HG03342 (cell line): ENCODE results near the gene HKDC1.
"Not testable (repeated sequence)": the region's sequence is repeated elsewhere in the genome, so short reads cannot be mapped to it uniquely, and the experiment has no call there.

ENCODE experiments used
- ATAC-seq: cut with Tn5 transposase; IDR thresholded peaks from one replicate; pipeline ENCODE4 v1.9.1; 2021; ENCODE audit warnings: mild to moderate bottlenecking, moderate library complexity; ENCODE audit not compliant: unreplicated experiment

Gene HKDC1

GRCh38 chr10:69278446-69278963 lies 58.4 kb downstream of the HKDC1 start, which contains the start of gene HK1:
TSS of gene HK1 (plus strand) at chr10:69278496.
- ATAC-seq, result no peak

GRCh38 chr10:69279110-69279509 lies 59.0 kb downstream of the HKDC1 start:
- ATAC-seq, result no peak

- no peak for ATAC-seq
Observed at GRCh38 chr10:69281507-69282413, 61.6 kb downstream of the HKDC1 start.

- ATAC-seq, result not testable (repeated sequence)
Observed at GRCh38 chr10:69284402-69284801, 64.3 kb downstream of the HKDC1 start.

- ATAC-seq, result no peak
Observed at GRCh38 chr10:69285699-69286098, 65.6 kb downstream of the HKDC1 start.

GRCh38 chr10:69287181-69287580 lies 67.0 kb downstream of the HKDC1 start:
- ATAC-seq, result no peak

DNA sequence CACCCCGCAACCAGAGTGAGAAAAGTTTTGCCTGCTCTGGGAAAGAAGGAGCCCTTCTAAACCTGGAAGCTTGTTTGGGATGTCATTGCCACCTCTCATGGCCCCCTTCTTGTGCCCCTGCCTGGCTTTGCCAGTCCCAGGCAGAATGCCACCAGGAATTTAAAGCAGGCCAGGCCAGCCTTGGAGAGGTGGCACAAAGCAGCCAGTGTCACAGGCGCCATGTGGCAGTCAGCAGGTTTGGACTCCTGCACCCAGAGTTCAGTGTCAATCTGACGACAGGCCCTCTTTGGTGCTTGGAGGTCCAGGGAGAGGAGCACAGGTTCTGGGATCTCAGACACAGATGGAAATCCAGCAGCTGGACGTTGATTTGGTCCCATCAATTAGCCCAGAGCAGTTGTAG lies 70.9 kb downstream of the HKDC1 start:
- no peak for ATAC-seq

DNA sequence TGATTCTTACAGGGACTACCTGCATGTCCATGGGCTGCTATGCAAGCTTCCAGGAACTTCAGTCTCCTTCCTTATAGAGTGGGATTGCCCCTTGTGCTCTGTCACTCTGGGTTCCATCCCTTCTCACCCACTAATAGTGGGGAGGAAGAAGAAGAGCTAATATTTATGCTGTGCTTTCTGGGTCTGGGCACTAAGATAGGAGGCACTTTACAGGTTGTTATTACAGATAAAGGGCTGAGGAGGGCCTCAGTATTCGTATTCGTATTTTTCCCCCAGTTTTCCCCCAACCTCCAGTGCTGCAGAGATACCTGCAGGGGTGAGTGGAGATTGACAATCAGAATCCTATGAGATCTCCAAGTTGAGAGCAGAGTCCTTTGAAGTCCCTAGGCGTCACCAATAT lies 72.3 kb downstream of the HKDC1 start:
- ATAC-seq, result no peak

GRCh38 chr10:69295027-69295636 lies 75.0 kb downstream of the HKDC1 start:
- ATAC-seq, result no peak

DNA sequence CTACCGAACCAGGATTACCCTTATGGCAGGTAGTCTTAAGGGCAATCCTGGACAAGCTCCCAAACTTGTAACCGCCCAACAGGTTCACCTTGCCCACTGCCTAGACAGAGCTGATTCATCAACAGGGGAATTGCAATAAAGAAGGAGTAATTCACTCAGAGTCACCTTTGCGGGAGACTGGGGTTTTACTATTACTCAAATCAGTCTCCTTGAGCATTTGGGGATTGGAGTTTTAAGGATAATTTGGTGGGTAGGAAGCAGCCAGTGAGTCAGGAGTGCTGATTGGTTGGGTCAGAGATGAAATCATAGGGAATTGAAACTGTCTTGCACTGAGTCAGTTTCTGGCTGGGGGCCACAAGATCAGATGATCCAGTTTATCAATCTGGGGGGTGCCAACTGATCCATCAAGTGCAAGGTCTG lies 83.5 kb downstream of the HKDC1 start:
- ATAC-seq, result no peak

GRCh38 chr10:69306421-69306820 lies 86.3 kb downstream of the HKDC1 start:
- ATAC-seq, result no peak

DNA sequence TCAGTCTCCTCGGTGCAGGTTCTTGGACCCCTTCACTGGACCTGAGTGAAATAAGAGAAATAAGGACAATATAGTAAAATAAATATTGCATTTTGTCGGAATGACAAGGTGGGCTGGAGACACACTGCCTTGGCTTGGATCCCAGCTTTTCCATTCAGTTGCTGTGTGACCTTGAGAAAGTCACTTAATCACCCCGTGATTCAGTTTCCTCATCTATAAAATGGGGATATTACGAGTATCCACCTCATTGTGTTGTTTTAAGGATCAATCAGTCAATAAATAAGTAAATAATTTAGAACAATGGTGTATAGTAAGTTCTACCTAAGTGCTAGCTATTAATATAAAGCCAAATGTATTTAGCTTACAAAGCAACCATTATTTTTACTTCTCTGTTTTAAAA lies 87.3 kb downstream of the HKDC1 start:
- no peak for ATAC-seq

DNA sequence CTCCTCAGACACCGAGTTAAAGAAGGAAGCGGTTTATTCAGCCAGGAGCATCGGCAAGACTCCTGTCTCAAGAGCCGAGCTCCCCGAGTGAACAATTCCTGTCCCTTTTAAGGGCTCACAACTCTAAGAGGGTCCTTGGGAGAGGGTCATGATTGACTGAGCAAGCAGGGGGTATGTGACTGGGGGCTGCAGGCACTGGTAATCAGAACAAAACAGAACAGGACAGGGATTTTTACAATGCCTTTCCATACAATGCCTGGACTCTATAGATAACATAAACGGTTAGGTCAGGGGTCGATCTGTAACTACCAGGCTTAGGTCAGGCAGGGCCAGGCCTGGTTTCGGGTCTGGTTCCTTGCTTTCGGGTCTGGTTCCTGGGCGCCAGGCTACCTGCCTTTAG lies 88.2 kb downstream of the HKDC1 start:
- ATAC-seq, result not testable (repeated sequence)

DNA sequence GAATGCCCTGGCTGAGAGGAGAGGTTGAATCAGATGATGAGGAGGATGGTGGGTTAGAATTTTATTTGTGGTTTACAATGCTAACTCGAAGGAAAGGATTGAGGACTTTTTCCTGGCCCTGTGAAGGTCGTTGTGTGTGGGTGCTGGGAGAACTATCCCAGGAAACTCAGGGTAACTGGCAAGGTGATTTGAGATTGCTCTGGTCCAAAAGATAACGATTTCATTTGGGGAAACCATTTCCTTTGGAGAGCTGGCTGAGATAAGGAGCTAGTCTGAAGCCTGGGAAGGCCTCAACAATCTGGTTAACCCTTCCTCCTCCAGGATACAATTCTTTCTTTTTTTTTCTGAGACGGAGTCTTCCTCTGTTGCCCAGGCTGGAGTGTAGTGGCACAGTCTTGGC lies 91.2 kb downstream of the HKDC1 start:
- no peak for ATAC-seq

GRCh38 chr10:69312528-69312927 lies 92.4 kb downstream of the HKDC1 start:
- no peak for ATAC-seq

DNA sequence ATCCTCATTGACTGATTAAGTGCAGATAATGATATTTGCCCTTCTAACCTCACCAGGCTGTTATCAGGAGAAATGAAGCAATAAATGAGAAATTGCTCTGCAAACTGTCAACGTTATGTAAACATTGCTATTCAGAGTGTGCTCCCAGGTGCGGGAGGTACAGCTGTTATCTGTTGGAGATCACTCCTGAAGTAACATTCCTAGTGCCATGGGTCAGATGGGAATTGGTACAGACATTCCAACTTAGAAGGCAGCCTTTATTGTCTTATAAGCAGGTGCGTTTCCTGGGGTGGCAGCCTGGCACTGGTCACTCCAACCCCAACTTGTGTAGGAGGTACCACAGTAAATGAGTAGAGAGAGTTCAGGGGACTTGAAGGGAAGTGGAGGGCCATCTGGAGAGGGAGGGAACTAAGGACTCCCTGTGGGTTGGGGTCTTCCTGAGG lies 95.0 kb downstream of the HKDC1 start:
- ATAC-seq, result no peak

- ATAC-seq, result no peak
Observed at GRCh38 chr10:69315610-69316312, 95.6 kb downstream of the HKDC1 start.

GRCh38 chr10:69316313-69317059 lies 96.4 kb downstream of the HKDC1 start:
- ATAC-seq, result no peak
